Tibial nerve (tissue), 4 donors: ENCODE measurements around the gene SECISBP2. TPM values are rescaled to one million over a fixed set of nuclear protein-coding genes. Genes with fewer than 3 reads are reported as not detected.

Experiments
- DNase-seq, 2 donors: peaks; one replicate each; pipeline ENCODE4 v3.0.0-alpha.2; 2019; ENCODE audit warnings: low spot score in 2 of 2
- H3K27ac ChIP-seq, 4 donors: fragments of 200-600 bp; sonication (generic) in 3 of 4; one replicate each; pipeline ENCODE4 v1.5.1; 2017 to 2019; ENCODE audit warnings: mild to moderate bottlenecking in 1 of 4
- H3K27me3 ChIP-seq, 2 donors: fragments of 200-600 bp; sonication (generic) in 1 of 2; one replicate each; pipeline versions ENCODE4 v1.5.1 to v1.6.0; 2017 to 2019
- H3K36me3 ChIP-seq, 3 donors: fragments of 200-600 bp; sonication (generic); one replicate each; pipeline ENCODE4 v1.5.1; 2018 to 2019
- H3K4me1 ChIP-seq, 4 donors: fragments of 200-600 bp; sonication (generic) in 3 of 4; one replicate each; pipeline ENCODE4 v1.5.1; 2017 to 2019
- H3K4me3 ChIP-seq, 4 donors: fragments of 200-600 bp; sonication (generic) in 3 of 4; one replicate each; pipeline ENCODE4 v1.5.1; 2017 to 2019; ENCODE audit warnings: mild to moderate bottlenecking in 1 of 4, moderate library complexity in 1 of 4
- H3K9me3 ChIP-seq, 4 donors: fragments of 200-600 bp; sonication (generic) in 3 of 4; one replicate each; pipeline ENCODE4 v1.5.1; 2017 to 2019
- EP300 ChIP-seq, 2 donors: sonication (generic); formaldehyde crosslinking; IDR thresholded peaks; one replicate each; pipeline ENCODE4 v1.6.1; 2017; ENCODE audit warnings: antibody characterized with exemption in 2 of 2, mild to moderate bottlenecking in 1 of 2
- POLR2A ChIP-seq, 2 donors: fragments of 450-650 bp; IDR thresholded peaks; one replicate each; pipeline ENCODE4 v1.6.1; 2017; ENCODE audit warnings: antibody characterized with exemption in 2 of 2, mild to moderate bottlenecking in 2 of 2, moderate library complexity in 2 of 2
- WGBS, 2 donors: methylation state at CpG; one replicate each; pipeline ENCODE4 v1.1.5; 2018; 5-methylcytosine and 5-hydroxymethylcytosine counted together
- total RNA-seq, 4 donors: library from RNA; depleted of rRNA; stranded (reverse); fragments of >200 nt; gene quantifications; one replicate each; pipeline ENCODE4 v1.1.0, GENCODE V29; 2016
- TF ChIP-seq, protein P1 (sequence below), 5 experiments: fragments of 200-600 bp in 3 of 5; fragments of 450-650 bp in 2 of 5; sonication (generic) in 3 of 5; IDR thresholded peaks; one replicate each; pipeline ENCODE4 v1.5.1; 2016 to 2019; ENCODE audit warnings: antibody characterized with exemption in 5 of 5, mild to moderate bottlenecking in 3 of 5, moderate library complexity in 2 of 5

The SECISBP2 gene
- total RNA-seq, 4 donors from 2014 or later: 57.7 to 77.1 (median 64.8) TPM

DNA sequence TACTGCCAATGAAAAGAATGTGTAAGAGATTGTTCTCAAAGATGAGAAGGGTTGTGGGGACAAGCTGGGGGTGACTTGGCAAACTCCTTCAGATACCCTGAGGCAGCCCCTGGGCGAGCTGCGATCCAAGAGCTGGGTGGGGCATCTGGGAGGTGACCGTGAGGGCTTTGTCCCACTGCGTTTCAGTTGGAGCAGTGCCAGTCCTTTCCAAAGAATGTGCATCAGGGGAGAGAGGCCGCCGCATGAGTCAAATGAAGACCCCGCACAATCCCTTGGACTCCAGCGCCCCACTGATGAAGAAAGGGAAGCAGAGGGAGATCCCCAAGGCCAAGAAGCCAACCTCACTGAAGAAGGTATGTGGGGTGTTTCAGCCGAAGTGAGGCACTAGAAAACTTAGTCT lies 28.4 kb downstream of the SECISBP2 start:
- 75 to 78% methylated on average over 9 of the region's 9 CpGs for WGBS, 2 donors
- no peak for DNase-seq

DNA sequence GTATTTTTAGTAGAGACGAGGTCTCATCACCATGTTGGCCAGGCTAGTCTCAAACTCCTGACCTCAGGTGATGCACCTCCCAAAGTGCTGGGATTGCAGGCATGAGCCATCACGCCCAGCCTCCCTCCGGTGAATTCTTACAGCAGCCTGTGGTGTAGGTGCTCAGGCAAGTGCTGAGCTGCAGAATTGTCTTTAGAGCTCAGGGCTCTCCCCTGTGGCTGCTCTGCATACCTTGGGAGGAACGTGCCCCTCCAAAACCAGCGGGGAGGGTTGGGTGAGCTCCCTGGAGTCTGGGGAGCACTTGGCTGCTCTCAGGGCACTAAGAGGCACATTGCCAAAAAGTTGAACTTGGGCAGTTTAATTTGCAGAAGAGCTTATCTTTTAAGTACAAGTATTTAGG lies 29.4 kb downstream of the SECISBP2 start:
- no peaks in the 10 kb centered on the region for H3K27me3 ChIP-seq
- no peaks in the 10 kb centered on the region for H3K9me3 ChIP-seq
- WGBS, 2 donors: 92 to 95% methylated on average over 5 of the region's 5 CpGs
- H3K36me3 ChIP-seq: peaks cover 2 to 100% (median 50%) of the 10 kb centered on the region in 3 donors
- DNase-seq: no peak
- H3K4me3 ChIP-seq: no peak overlapping the region
- TF ChIP-seq, protein P1, sequence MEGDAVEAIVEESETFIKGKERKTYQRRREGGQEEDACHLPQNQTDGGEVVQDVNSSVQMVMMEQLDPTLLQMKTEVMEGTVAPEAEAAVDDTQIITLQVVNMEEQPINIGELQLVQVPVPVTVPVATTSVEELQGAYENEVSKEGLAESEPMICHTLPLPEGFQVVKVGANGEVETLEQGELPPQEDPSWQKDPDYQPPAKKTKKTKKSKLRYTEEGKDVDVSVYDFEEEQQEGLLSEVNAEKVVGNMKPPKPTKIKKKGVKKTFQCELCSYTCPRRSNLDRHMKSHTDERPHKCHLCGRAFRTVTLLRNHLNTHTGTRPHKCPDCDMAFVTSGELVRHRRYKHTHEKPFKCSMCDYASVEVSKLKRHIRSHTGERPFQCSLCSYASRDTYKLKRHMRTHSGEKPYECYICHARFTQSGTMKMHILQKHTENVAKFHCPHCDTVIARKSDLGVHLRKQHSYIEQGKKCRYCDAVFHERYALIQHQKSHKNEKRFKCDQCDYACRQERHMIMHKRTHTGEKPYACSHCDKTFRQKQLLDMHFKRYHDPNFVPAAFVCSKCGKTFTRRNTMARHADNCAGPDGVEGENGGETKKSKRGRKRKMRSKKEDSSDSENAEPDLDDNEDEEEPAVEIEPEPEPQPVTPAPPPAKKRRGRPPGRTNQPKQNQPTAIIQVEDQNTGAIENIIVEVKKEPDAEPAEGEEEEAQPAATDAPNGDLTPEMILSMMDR (IDR thresholded peaks at IDR 0.05): no peak
- TF ChIP-seq POLR2A (IDR thresholded peaks at IDR 0.05): no peak
- no peak for TF ChIP-seq EP300 (IDR thresholded peaks at IDR 0.05)
- no peak overlapping the region for H3K27ac ChIP-seq
- no peaks in the 10 kb centered on the region for H3K4me1 ChIP-seq

More for the DNA sequence above, 28.4 kb downstream of the SECISBP2 start:
- TF ChIP-seq POLR2A (IDR thresholded peaks at IDR 0.05) (no peak), EP300 (IDR thresholded peaks at IDR 0.05) (no peak)
- TF ChIP-seq, protein P1 (IDR thresholded peaks at IDR 0.05): no peak
- Histone ChIP-seq H3K27me3 (no peaks in the 10 kb centered on the region), H3K4me1 (no peaks in the 10 kb centered on the region), H3K27ac (no peak overlapping the region), H3K4me3 (no peak overlapping the region), H3K36me3 (peaks cover 2 to 100% (median 49%) of the 10 kb centered on the region in 3 donors), H3K9me3 (no peaks in the 10 kb centered on the region)

DNA sequence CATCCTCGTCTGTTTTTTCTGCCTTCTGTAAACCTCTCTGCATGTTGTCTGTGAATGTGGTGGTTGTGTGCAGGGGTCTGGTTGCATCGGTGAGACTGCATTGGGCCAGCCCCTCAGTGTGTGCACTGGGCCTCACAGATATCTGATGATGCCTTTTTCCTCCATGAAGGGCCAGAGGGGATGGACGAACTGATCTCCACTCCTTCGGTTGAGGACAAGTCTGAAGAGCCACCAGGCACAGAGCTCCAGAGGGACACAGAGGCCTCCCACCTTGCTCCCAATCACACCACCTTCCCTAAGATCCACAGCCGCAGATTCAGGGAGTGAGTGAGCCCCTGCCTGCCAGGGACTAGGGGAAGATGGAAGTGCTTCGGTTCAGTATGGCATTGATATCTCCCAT lies 31.3 kb downstream of the SECISBP2 start:
- Histone ChIP-seq H3K9me3 (no peaks in the 10 kb centered on the region), H3K27ac (no peak overlapping the region), H3K4me3 (no peak overlapping the region), H3K27me3 (no peaks in the 10 kb centered on the region), H3K36me3 (peaks cover 7 to 100% (median 41%) of the 10 kb centered on the region in 3 donors), H3K4me1 (no peaks in the 10 kb centered on the region)
- TF ChIP-seq EP300 (IDR thresholded peaks at IDR 0.05): no peak
- TF ChIP-seq, protein P1 (IDR thresholded peaks at IDR 0.05): no peak
- no peak for DNase-seq
- 93% methylated on average over 6 of the region's 6 CpGs for WGBS, 2 donors

DNA sequence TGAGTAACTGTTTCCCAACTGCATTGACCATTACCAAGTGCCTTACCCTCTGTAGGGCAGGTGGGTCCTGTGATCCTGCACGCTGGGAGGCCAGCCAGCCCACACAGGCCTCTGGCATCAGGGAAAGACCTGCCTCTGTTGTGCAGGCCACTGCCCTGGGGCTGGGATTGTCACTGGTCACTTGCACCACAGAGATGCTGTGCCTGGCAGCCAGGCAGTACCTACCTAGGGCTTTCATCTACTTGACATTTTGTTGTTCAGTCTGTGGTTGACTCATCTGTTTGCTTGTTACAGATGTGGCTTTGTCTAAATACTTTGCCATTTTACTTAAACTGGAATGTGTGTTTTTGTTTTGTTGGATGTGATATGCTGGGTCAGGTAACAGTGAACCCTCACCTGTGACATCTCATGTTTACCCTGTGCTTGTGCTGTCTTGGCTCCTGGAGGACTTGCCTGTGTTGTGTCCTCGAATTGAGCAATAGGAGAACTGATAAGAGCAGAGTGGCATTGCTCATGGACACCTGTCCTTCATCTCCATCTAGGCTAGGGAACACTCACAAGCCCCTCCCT lies 32.8 kb downstream of the SECISBP2 start:
- Histone ChIP-seq H3K4me1 (no peaks in the 10 kb centered on the region), H3K27me3 (no peaks in the 10 kb centered on the region), H3K36me3 (peaks cover 7 to 100% (median 33%) of the 10 kb centered on the region in 3 donors), H3K9me3 (no peaks in the 10 kb centered on the region), H3K27ac (no peak overlapping the region), H3K4me3 (no peak overlapping the region)
- WGBS, 2 donors: 96 to 100% methylated on average over 2 of the region's 2 CpGs
- TF ChIP-seq EP300 (IDR thresholded peaks at IDR 0.05) (no peak), POLR2A (IDR thresholded peaks at IDR 0.05) (no peak)
- TF ChIP-seq, protein P1 (IDR thresholded peaks at IDR 0.05): no peak
- DNase-seq: no peak

DNA sequence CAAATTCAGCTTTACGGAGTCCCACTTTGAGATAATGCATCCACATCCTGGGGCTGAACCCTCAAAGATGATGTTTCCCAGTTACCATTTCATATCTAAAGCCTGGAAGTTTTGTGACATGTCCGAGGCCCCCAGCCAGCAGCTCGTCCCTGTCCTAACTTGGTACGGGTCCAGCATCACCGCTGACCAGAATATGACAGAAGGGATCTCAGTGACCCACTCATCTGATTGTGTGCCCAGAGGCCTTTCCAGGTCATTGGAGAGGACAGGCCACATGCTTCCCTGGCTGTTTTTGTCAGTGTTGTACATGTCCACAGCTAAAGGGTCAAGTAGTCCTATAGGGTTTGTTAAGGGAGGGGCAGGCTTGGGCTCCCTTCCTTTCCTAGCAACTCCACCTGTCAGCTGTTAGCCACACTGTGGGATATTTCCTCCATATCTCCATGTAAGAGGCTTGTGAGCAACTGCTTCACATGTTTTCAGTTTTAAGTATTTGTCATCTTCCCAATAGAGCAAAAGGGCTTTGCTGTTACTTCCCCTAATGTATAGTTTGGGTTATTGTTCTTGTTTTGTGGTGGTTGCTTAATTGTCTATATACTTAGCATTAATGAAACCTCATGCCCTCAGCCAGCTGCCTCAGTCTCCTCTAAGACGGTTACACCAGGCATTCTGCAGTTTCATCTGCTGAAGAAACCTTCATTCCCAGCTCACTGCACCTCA lies 33.4 kb downstream of the SECISBP2 start:
- WGBS, 2 donors: 95 to 97% methylated on average over 6 of the region's 6 CpGs

More for the DNA sequence above, 33.4 kb downstream of the SECISBP2 start:
- Histone ChIP-seq H3K36me3 (peaks cover 7 to 100% (median 33%) of the 10 kb centered on the region in 3 donors), H3K4me1 (no peaks in the 10 kb centered on the region), H3K27ac (no peak overlapping the region), H3K4me3 (no peak overlapping the region), H3K27me3 (no peaks in the 10 kb centered on the region), H3K9me3 (no peaks in the 10 kb centered on the region)
- no peak for DNase-seq
- TF ChIP-seq EP300 (IDR thresholded peaks at IDR 0.05): no peak
- TF ChIP-seq POLR2A (IDR thresholded peaks at IDR 0.05): no peak
